Osteocyte (in vitro differentiated cells): ENCODE measurements around the gene SMAP1. TPM values are rescaled to one million over a fixed set of nuclear protein-coding genes. Genes with fewer than 3 reads are reported as not detected.

ENCODE experiments used
- DNase-seq: peaks from one replicate; pipeline ENCODE4 v3.0.0; 2021; ENCODE audit warnings: mixed read lengths; ENCODE audit not compliant: unreplicated experiment; ENCODE audit errors: extremely low spot score
- H3K27ac Mint-ChIP-seq: one replicate; pipeline ENCODE4 v1.8.0; 2021; ENCODE audit warnings: mild to moderate bottlenecking, mixed read lengths; ENCODE audit not compliant: unreplicated experiment
- H3K27me3 Mint-ChIP-seq: one replicate; pipeline ENCODE4 v1.8.0; 2021; ENCODE audit warnings: mixed read lengths; ENCODE audit not compliant: unreplicated experiment
- H3K36me3 Mint-ChIP-seq: one replicate; pipeline ENCODE4 v1.8.0; 2021; ENCODE audit warnings: mixed read lengths; ENCODE audit not compliant: unreplicated experiment
- H3K4me1 Mint-ChIP-seq: one replicate; pipeline ENCODE4 v1.8.0; 2021; ENCODE audit warnings: mixed read lengths; ENCODE audit not compliant: unreplicated experiment
- H3K4me3 Mint-ChIP-seq: one replicate; pipeline ENCODE4 v1.8.0; 2021; ENCODE audit warnings: mild to moderate bottlenecking, moderate library complexity, mixed read lengths; ENCODE audit not compliant: unreplicated experiment
- H3K9me3 Mint-ChIP-seq: one replicate; pipeline ENCODE4 v1.8.0; 2021; ENCODE audit warnings: mixed read lengths; ENCODE audit not compliant: unreplicated experiment
- total RNA-seq: library from RNA; stranded (reverse); gene quantifications from 2 replicates; pipeline ENCODE4 v1.2.1, GENCODE V29; 2021
- TF ChIP-seq, protein P1 (sequence below): fragments of 200-600 bp; sonication (generic); IDR thresholded peaks from 2 replicates; pipeline ENCODE4 v1.5.0; 2021; ENCODE audit warnings: antibody characterized with exemption, mild to moderate bottlenecking, moderate library complexity

Gene SMAP1
- total RNA-seq, 1 donor from 2014 or later: 27.2 TPM

GRCh38 chr6:70686548-70687133 is 19.0 kb downstream of the SMAP1 start:
- Mint-ChIP-seq H3K27me3 (no peaks in the 10 kb centered on the region), H3K9me3 (peaks cover 8% of the 10 kb centered on the region), H3K4me1 (peaks cover 21% of the 10 kb centered on the region), H3K36me3 (peaks cover 5% of the 10 kb centered on the region), H3K4me3 (no peak overlapping the region), H3K27ac (no peak overlapping the region)
- DNase-seq: no peak
- TF ChIP-seq, protein P1, sequence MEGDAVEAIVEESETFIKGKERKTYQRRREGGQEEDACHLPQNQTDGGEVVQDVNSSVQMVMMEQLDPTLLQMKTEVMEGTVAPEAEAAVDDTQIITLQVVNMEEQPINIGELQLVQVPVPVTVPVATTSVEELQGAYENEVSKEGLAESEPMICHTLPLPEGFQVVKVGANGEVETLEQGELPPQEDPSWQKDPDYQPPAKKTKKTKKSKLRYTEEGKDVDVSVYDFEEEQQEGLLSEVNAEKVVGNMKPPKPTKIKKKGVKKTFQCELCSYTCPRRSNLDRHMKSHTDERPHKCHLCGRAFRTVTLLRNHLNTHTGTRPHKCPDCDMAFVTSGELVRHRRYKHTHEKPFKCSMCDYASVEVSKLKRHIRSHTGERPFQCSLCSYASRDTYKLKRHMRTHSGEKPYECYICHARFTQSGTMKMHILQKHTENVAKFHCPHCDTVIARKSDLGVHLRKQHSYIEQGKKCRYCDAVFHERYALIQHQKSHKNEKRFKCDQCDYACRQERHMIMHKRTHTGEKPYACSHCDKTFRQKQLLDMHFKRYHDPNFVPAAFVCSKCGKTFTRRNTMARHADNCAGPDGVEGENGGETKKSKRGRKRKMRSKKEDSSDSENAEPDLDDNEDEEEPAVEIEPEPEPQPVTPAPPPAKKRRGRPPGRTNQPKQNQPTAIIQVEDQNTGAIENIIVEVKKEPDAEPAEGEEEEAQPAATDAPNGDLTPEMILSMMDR: peak; percentile 73

- no peaks in the 10 kb centered on the region for H3K4me1 Mint-ChIP-seq
- H3K36me3 Mint-ChIP-seq: peaks cover 11% of the 10 kb centered on the region
- DNase-seq: no peak
- no peak overlapping the region for H3K27ac Mint-ChIP-seq
- no peak overlapping the region for H3K4me3 Mint-ChIP-seq
- H3K9me3 Mint-ChIP-seq: peaks cover 34% of the 10 kb centered on the region
- TF ChIP-seq, protein P1: no peak
- no peaks in the 10 kb centered on the region for H3K27me3 Mint-ChIP-seq
These were observed 26.2 kb downstream of the SMAP1 start for GRCh38 chr6:70693887-70694286.

DNA sequence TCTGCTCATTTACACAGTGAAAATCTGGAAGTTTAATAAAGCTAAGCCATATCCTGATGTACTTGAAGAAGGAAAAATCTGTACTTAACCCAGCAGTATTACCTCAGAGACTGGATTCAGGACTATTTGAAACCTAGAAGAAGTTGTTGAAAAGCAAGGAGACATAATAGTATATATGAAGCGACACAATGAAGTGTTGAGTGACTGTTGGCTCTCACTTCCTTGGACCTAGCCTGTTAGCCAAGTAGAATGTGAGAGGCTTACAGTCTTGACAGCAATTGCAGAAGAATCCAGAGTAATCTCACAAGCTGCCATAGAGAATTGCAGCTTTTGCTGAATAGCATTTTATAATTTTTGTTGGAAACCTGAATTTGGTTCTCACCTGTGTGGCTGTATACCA is 26.7 kb downstream of the SMAP1 start:
- Mint-ChIP-seq H3K27ac (no peak overlapping the region), H3K9me3 (peaks cover 34% of the 10 kb centered on the region), H3K36me3 (peaks cover 11% of the 10 kb centered on the region), H3K4me3 (no peak overlapping the region), H3K4me1 (no peaks in the 10 kb centered on the region), H3K27me3 (no peaks in the 10 kb centered on the region)
- TF ChIP-seq, protein P1: no peak
- no peak for DNase-seq

DNA sequence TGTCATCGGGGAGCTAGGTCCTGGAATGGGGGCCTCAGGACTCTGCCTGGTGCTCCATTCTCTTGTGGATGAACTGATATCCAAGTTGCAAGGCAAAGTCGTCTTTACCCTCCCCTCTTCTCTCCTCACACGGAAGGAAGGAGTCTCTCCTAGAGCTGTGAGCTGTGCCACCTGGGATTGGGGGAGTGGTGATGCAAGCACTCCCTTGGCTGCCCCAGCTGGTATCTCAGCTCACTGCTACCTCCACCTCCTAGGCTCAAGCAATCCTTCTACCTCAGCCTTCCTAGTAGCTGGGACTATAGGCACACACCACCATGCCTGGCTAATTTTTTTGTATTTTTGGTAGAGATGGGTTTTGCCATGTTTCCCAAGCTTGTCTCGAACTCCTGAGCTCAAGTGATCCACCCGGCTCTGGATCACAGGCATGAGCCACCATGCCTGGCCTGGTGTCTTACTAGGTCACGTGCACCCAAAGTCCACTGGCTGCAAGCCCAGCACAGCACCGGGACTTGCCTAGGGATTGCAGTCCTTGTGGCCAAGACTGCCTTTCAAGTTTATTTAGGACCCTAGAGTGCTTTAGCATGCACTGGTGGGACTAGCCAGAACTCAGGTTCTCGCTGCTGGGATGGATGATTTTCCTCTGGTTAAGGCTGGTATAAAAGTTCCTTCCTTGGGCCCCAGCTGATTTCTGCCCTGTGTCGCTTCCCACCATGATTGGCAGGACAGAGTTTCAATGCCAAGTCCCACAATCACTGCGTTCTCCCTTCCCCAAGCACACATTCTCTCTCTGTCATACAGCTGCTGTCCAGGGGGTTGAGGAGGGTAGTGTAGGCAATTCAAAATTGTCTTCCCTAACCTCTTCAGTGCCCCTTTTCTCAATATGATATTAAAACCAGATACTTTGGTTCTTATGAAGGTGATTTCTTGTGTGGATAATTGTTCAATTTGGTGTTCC is 33.5 kb downstream of the SMAP1 start:
- H3K4me3 Mint-ChIP-seq: no peak overlapping the region
- no peak for DNase-seq

More for the DNA sequence above, 33.5 kb downstream of the SMAP1 start:
- TF ChIP-seq, protein P1: no peak
- Mint-ChIP-seq H3K27me3 (no peaks in the 10 kb centered on the region), H3K9me3 (peaks cover 9% of the 10 kb centered on the region), H3K27ac (no peak overlapping the region), H3K36me3 (peaks cover 3% of the 10 kb centered on the region), H3K4me1 (no peaks in the 10 kb centered on the region)
